NCI-H2107 treated with DMSO at 0.1 percent for 48 hours (cell line): ENCODE data around the gene GRID1.
A peak's percentile ranks its signal among the peaks of the same experiment; 100 is the strongest.

Experiments
- DNase-seq: peaks from one replicate; lab custom pipeline; 2025; ENCODE audit not compliant: unreplicated experiment; lab: John Stamatoyannopoulos, UW

GRID1 gene

GRCh38 chr10:86294346-86295265 lies 72.0 kb downstream of the GRID1 start:
- no peak for DNase-seq

DNA sequence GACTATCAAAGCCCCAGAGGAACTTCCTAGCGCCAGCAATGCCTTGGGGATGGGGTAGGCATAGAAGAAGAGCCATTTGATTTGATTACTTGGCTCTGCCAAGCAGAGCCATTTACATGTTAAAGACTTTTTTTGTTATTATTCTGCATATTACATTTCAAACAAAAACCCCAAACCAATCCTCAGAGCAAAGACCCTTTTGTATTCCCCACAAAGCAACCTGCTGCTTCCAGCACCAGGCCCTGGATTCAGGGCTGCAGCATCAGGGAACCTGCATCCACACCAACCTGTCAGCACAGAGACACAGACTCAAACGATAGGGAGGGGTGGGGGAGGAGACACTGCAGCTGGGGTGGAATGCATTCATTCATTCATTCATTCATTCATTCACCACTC lies 73.2 kb downstream of the GRID1 start:
- DNase-seq: no peak

DNA sequence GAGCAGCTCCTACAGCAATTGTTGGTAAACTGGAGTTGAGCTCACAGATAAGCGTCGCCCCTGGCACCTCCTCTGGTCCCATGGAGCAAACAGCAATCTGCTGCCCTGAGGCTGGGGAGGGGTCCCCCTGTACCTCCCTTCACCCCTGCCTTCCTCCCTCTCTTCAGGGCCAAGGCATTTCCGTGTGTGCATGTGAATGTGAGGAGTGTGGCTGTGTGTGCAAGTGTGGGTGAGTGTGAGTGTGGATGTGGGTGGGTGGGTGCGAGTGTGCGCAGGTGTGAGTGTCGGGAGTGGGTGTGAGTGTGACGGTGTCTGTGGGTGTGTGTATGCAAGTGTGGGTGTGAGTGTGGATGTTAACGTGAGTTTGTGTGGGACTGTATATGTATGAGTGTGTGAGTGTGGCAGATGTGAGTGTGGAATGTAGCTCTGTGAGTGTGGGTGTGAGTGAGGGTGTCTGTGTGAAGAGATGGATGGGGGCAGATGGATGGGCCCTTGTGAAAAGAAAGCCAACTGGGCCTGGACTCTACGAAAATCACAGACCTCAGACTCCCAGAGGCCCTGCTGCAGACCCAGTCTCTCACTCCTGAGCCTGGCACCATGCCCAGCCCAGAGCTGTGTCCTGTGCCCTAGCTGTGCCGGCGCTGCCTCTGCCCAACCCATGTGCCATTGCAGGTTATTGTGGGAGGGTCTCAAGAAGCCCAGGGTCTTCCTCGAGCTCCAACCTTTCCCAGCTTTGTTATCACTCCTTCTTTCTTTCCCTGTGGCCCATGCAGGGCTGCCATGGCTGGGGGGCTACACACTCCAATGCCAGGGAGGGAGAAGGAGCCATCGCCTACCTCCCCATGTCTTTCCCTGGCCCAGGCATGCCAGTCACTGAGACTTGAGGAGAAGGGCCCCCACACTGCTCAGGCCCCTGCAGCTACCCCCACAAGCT lies 73.9 kb downstream of the GRID1 start:
- DNase-seq: no peak

DNA sequence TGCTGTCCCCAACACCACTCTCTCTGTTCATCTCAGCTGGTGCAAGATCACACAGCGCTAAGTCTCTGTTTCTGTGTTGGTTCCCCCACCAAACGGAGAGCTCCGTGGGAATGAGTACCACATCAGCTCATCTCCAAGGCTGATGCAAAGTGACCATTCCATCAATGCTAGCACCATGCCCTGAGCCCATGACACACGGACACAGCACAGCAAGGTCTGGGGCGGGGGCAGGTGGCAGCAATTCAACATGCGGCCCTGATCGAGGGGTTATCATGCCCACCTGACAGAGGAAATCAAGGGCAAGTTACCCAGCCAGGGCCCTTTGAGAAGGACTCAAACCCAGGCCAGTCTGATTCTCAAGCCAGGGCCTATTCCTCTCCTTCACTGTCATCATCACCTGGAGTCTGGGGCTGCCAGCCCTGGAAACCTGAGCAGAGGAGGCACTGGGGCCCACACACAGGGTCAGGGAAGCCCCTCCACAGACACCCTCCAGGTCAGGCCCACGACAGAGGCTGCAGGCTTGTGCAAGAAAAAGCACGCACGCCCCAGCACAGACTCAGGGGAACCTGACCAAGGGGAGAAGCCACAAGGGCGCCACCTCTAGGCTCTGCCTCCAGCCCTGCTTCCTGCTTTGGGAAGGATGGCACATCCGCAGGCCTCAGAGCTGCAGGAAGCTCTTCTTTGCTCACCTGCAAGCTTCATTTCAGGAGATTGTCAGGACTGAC lies 74.8 kb downstream of the GRID1 start:
- no peak for DNase-seq

GRCh38 chr10:86290933-86291615 lies 75.5 kb downstream of the GRID1 start:
- DNase-seq: no peak

- DNase-seq: no peak
Observed at GRCh38 chr10:86289577-86289868, 77.1 kb downstream of the GRID1 start.

- no peak for DNase-seq
Observed at GRCh38 chr10:86288695-86289576, 77.7 kb downstream of the GRID1 start.

DNA sequence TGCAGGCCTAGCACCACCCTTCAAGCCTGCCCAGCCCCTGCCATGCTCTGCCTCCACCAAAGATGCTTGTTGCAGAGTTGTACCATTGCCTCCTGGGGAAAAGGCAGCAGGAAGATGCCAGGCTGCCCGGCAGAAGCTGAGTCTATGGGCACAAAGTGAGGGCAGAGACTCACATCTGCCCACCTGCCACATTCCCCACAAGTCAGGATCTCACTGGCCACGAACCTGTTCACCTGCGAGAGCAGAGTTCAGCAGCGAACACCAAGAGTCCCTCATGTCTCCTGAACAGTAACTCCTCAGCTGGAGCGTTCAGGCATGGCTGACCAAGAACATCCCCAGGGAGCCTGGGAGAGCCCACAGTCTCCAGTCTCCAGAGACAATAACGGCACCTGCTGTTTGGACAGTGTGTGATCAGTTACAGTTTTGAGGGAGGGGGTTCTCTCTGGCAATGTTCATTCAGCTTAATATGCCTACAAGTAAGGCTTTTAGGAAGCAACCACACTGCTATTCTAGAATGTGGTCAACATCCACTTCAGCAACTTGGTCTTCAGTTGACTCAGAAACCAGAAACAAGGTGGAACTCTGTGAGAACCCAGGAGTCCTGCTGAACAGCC lies 78.5 kb downstream of the GRID1 start:
- peak; percentile 82 for DNase-seq

DNA sequence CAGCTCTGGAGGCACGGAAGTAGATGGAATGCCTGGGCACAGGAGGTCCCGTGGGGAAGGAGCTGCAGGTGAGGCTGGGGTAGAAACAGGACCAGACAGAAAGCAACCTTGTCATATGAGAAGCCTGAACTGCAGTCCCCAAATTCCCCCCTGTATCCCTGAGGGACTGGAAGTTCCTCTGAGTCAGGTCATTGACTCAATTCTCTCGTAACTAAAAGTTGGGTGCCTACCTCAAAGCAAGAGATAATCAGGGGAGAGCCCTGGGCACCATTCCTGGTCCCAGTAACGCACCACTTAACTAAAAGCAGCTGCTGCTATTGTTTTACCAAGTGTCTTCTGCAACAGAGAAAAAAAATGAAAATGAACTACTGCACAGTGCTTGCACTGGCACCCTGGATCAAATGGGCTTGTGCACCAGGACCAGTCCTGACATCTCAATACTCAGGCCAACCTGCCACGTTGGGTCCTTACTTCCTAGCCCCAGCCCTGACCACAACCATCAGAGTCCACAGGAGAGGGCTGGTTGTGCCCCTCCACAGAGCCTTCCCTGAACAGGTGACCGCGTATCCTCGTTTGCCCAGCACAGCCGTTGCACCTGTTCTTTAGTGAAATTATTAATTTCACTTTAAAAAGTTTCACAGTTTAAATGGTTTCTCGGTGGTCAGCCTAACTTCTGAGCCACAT lies 79.3 kb downstream of the GRID1 start:
- no peak for DNase-seq

DNA sequence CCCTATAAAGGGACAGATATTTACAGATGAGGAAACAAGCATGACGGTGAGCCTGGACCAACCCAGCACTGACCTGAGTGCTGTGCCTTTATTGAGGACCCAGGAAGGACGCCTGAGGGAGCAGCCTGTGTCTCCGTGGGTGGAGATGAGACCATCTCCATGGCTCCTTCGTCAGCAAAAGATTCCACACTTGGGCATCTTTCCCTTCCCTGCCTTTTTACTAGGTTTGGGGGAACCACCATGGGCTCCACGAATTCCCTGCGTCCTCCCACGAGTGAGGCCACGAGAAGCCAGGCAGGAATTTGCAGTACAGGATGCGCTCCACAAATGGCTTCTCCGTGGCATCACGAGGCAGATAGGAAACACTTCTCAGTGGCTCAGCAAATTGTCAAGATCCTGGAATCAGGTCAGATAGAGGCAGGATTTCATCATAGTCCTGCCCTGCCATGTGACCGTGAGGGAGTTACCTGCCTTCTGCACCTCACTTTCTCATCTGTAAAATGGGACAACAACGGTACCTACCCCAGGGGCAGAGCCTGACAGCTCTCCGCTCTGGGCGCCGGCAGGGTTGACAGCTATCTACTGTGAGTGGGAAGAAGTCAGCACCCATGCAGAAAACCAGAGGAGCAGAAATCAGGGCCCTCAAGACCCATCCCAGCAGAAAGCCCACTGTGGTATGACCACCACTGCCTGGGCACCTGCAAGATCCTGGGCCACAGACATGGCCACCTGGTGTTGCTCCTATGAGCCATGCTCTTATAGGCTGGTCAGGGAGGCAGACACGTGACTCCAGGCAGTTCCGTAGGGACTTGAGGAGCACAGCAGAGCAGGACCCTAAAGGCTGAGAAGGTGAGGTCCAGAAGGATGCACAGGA lies 80.1 kb downstream of the GRID1 start:
- no peak for DNase-seq

DNA sequence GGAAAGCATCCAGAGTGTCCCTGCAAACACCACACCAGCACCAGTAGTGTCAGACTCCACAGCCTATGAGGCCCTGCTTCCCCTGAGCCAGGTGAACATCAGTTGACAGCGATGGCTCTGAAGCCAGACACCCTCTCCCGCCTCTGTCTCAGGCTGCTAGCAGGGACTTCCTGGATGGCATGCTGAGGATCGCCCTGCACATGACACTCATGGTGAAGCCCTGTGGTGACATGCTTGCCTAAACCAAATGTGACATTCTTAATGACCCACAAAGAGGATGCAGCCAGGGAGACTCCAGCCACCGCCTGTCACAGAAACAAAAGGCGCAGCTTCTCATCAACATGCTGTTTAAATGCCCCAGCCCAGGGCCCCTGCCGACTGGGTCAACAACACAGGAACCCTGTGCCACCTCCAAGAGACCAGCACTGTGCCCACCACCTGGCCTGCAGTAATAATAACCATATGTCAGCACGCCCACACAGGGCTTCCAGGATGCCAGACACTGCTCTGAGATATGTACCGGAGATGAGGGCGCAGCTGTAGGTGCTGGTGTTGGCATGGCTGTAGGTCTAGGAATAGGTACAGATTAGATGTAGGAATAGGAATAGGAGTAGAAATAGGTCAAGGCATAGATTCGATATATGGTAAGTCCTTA lies 81.3 kb downstream of the GRID1 start:
- DNase-seq: no peak

GRCh38 chr10:86284355-86285105 lies 82.1 kb downstream of the GRID1 start:
- no peak for DNase-seq

DNA sequence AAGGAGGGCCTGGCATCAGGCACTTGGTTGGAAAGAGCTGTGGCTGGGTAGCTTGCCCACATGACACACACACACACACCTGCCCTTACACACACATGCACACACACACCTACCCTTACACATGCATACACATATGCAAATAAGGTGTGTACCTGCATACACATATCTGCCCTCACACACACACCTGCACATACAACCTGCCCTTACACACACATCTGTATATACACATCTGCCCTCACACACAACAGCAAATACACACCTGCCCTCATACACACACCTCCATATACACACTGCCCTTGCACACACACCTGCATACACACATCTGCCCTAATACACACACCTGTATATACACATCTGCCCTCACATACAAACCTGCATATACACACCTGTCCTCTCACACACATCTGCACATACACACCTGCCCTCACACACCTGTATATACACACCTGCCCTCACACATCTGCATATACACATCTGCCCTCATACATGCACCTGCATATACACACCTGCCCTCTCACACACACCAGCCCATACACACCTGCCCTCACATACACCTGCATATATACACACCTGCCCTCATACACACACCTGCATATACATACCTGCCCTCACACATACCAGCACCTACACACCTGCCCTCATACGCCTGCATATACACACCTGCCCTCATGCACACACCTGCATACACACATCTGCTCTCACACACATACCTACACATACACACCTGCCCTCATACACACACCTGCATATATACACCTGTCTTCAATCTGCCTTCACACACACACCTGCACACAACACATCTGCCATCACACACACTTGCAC lies 82.9 kb downstream of the GRID1 start:
- no peak for DNase-seq

DNA sequence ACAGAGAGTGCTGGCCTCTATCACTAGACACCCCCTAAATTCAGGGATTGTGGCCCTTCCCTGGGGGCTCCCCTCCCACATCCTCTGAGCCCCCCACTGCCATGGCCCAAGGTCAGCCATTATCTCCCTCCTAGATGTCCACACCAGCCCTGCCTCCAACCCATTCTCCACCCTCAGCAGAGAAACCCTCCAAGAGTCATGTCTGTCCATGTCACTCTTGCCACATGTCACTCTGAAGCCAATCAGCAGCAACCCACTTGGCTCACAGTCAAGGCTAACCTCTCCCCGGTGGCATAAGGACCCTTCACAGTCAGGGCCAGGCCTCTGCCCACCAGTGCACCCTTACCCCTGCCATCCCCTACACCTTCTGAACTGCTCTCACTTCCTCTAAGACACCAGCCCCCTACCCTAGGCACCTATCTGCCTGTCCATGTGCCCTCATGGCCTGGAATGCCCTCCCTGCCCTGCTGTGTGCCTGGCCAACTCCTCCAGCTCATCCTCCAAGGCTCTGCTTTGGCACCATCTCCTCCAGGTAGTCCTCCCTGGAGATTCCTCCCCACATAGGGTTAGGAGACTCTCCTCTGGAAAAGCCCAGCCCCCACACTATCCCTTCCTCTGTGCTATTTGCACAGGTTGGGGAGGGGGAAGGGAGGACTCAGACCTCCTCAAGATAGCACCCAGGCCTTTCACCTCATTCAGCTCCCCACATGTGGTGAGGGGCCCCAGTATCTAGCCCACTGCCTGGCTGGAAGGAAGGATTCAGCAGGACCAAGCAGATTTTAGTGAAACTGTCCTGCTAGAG lies 83.7 kb downstream of the GRID1 start:
- DNase-seq: no peak

- no peak for DNase-seq
Observed at GRCh38 chr10:86281396-86281795, 85.2 kb downstream of the GRID1 start.
